Fibroblast of skin of abdomen (primary cell): ENCODE data around the gene ZNF181. TPM values are rescaled to one million over a fixed set of nuclear protein-coding genes. Genes with fewer than 3 reads are reported as not detected.
"Not testable (repeated sequence)": the region's sequence is repeated elsewhere in the genome, so short reads cannot be mapped to it uniquely, and the experiment has no call there.

Experiments used
- DNase-seq: peaks from one replicate; pipeline ENCODE4 v3.0.0-alpha.2; 2013
- polyA plus RNA-seq, 2 experiments: library from polyadenylated mRNA; unstranded; fragments of 120-200 nt; gene quantifications; one replicate each; pipeline ENCODE4 v1.2.1, GENCODE V29; 2013; ENCODE audit not compliant: insufficient read length in 2 of 2

The ZNF181 gene
- 8.3 TPM for polyA plus RNA-seq (2013, experiment 1 of 2; ENCODE audit: insufficient read length)
- polyA plus RNA-seq (2013, experiment 2 of 2; ENCODE audit: insufficient read length) = 8.2 TPM

- peak; percentile 90 for DNase-seq
Measured at GRCh38 chr19:34733746-34734536, at the start of gene ZNF181. ZNF181 (plus strand) TSS chr19:34734243; CDS start chr19:34735038, 795 bp downstream.

GRCh38 chr19:34685266-34685665, 48.8 kb upstream of the ZNF181 start:
- DNase-seq = not testable (repeated sequence)

GRCh38 chr19:34686455-34686854, 47.6 kb upstream of the ZNF181 start:
- no peak for DNase-seq

GRCh38 chr19:34687348-34687747, 46.7 kb upstream of the ZNF181 start:
- no peak for DNase-seq

- DNase-seq = no peak
Measured at GRCh38 chr19:34688592-34688991, 45.5 kb upstream of the ZNF181 start.

- no peak for DNase-seq
Measured at GRCh38 chr19:34690372-34690771, 43.7 kb upstream of the ZNF181 start.

- no peak for DNase-seq
Measured at GRCh38 chr19:34692549-34692948, 41.5 kb upstream of the ZNF181 start.

- DNase-seq = no peak
Measured at GRCh38 chr19:34707661-34708060, 26.4 kb upstream of the ZNF181 start.

- no peak for DNase-seq
Measured at GRCh38 chr19:34711890-34712289, 22.2 kb upstream of the ZNF181 start.

- peak; percentile 58 for DNase-seq
Measured at GRCh38 chr19:34712395-34713261, 21.4 kb upstream of the ZNF181 start.

- DNase-seq = no peak
Measured at GRCh38 chr19:34713262-34713637, 20.8 kb upstream of the ZNF181 start.

- DNase-seq = no peak
Measured at GRCh38 chr19:34715357-34715756, 18.7 kb upstream of the ZNF181 start.

- no peak for DNase-seq
Measured at GRCh38 chr19:34722353-34722752, 11.7 kb upstream of the ZNF181 start.

GRCh38 chr19:34725400-34725799, 8.6 kb upstream of the ZNF181 start:
- DNase-seq = no peak

- DNase-seq = no peak
Measured at GRCh38 chr19:34731019-34731829, 2.8 kb upstream of the ZNF181 start.

GRCh38 chr19:34731964-34732363, 2.1 kb upstream of the ZNF181 start:
- DNase-seq = no peak

- DNase-seq = no peak
Measured at GRCh38 chr19:34732612-34733211, 1.3 kb upstream of the ZNF181 start.

- DNase-seq = no peak
Measured at GRCh38 chr19:34733266-34733745, 737 bp upstream of the ZNF181 start.

GRCh38 chr19:34734537-34735103, 577 bp downstream of the ZNF181 start:
- DNase-seq = peak; percentile 83

GRCh38 chr19:34744896-34745690, 11.1 kb downstream of the ZNF181 start:
- DNase-seq = no peak

- no peak for DNase-seq
Measured at GRCh38 chr19:34757441-34757840, 23.4 kb downstream of the ZNF181 start.
